GM21390 (cell line): Measurements from ENCODE around the gene TNFAIP2.
"Not testable (repeated sequence)": the region's sequence is repeated elsewhere in the genome, so short reads cannot be mapped to it uniquely, and the experiment has no call there.

Experiments
- ATAC-seq: cut with Tn5 transposase; IDR thresholded peaks from one replicate; pipeline ENCODE4 v1.9.1; 2021; ENCODE audit not compliant: unreplicated experiment

TNFAIP2 gene

GRCh38 chr14:103149351-103150237, 26.3 kb downstream of the TNFAIP2 start:
- ATAC-seq, result no peak

GRCh38 chr14:103151270-103151945, 28.1 kb downstream of the TNFAIP2 start:
- ATAC-seq, result no peak

- ATAC-seq, result no peak
Measured at GRCh38 chr14:103155010-103155409, 31.7 kb downstream of the TNFAIP2 start.

GRCh38 chr14:103155416-103155815, 32.2 kb downstream of the TNFAIP2 start:
- not testable (repeated sequence) for ATAC-seq

- no peak for ATAC-seq
Measured at GRCh38 chr14:103155826-103156394, 32.6 kb downstream of the TNFAIP2 start.

- ATAC-seq, result no peak
Measured at GRCh38 chr14:103156651-103157378, 33.6 kb downstream of the TNFAIP2 start.

GRCh38 chr14:103157969-103158368, 34.7 kb downstream of the TNFAIP2 start:
- no peak for ATAC-seq

DNA sequence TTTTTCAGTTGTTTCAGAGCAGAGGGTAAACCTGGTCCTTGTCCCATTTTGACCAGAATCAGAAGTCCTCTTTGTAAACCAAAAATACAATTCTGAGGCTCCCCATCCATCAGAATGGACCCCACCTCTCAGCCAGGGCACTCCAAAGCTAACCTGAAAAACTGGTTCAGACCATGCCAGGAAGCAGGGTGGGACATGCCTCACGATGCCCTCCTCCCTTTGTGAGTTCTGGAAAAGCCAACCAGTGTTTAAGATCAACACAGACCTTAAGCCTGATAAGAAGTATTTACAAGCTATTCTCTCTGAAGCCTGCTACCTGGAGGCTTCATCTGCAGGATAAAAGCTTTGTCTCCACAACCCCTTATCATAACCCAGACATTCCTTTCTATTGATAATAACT, 35.4 kb downstream of the TNFAIP2 start:
- no peak for ATAC-seq

GRCh38 chr14:103160321-103161053, 37.2 kb downstream of the TNFAIP2 start:
- ATAC-seq, result no peak

DNA sequence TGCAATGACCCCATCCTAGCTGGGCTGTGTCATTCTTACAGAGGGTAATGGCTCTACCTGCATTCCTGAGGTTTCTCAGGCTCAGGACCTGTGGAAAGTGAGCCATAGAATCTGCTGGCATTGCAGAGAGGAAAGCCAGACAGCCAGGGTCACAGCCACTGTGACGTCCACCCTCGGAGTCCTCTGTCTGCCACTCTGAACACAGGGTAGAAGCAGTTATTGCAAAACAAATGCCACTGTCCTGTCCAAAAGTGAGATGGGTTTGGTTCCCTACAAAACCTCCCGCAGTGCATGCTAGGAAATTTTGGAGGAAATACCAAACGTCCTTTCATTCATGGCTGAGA, 37.8 kb downstream of the TNFAIP2 start:
- ATAC-seq, result no peak

- ATAC-seq, result no peak
Measured at GRCh38 chr14:103163199-103163598, 39.9 kb downstream of the TNFAIP2 start.

DNA sequence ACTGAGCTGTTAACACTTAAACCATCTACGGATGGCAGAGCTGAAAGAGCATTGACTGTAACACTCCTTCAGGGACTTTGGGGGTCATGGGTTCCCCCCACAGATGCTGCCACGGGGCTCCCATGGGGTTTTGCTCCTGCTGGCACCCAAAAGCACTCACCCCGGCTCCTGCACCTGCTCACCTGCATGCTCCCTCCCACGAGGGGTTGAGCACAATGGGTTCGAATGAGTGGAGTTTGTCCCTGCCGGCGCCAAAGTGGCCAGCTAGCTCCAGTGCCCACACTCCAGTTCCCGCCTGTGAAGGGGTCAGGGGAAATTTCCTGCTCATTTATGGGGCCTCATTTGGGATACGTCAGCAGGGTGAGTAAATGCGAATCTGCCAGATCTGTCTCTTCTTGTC, 40.7 kb downstream of the TNFAIP2 start:
- no peak for ATAC-seq

DNA sequence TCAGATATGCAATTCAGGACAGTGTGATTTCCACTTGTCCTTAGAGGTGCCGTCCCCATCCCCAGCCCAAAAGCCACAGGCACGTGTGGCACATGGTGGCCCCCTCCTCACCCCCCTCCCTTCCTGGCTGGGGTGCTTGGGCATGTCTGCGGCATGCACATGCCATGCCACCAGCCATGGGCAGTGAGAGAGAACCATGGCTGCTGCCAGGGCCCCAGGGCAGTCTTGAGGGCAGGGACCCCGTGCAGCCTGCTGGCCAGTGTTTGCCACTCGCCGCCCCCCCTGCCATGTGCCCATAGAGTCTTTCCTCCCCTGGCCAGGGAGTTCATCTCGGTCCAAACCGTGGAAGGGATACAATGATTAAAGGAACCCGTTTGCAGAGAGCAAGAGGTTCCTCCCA, 41.5 kb downstream of the TNFAIP2 start:
- ATAC-seq, result no peak

DNA sequence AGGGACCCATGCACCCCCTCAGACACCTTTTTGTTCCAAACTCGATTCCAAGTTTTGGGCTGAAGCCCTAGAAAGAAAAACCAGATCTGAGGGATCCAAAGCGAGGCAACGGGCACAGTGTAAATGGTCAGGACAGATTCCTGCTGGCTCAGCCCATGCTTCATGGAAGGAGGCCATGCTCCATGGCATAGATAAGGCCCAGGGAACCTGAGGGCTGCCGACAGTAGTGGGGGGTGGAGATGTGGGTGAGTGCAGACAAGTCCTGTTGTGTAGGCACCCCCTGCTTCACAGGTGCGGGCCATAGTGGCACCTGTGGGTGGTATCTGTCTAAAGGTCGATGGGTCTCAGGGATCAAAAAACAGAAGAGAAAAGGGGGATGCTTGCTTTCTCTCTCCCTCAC, 42.1 kb downstream of the TNFAIP2 start:
- no peak for ATAC-seq

GRCh38 chr14:103169954-103170353, 46.7 kb downstream of the TNFAIP2 start:
- ATAC-seq, result no peak

- not testable (repeated sequence) for ATAC-seq
Measured at GRCh38 chr14:103171206-103171605, 47.9 kb downstream of the TNFAIP2 start.

DNA sequence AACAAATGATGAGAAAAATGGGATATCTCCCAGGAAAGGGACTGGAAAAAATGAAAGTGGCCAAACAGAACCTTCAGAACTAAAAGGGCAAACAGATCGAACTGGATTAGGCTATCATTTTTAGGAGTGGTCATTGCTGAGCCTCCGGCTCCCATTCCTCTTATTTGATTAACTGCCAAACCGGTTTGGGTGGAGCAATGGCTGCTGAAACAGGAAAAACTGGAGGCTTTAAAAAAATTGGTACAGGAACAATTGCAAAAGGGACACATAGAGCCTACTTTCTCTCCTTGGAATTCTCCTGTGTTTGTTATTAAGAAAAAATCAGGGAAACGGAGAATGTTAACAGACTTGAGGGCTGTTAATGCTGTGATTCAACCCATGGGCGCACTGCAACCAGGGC, 49.7 kb downstream of the TNFAIP2 start:
- no peak for ATAC-seq

- not testable (repeated sequence) for ATAC-seq
Measured at GRCh38 chr14:103173887-103174286, 50.6 kb downstream of the TNFAIP2 start.

DNA sequence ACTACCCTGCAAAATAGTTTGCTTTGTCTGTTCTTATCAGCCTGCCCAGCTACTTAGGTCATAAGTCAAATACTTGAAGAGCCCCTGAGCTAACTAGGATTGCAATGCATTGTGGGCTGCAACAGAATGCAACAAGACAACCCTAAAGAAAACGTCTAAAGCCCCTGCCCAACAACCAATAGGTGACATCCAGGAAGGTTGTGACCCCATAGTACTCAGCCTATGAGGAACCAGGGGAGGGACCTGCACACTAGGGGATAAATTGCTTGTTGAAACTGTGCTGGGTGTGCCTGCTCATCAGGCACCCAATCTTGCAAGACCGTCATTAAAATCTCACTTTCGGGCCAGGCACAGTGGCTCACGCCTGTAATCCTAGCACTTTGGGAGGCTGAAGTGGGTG, 52.9 kb downstream of the TNFAIP2 start:
- ATAC-seq, result not testable (repeated sequence)

GRCh38 chr14:103177376-103177775, 54.1 kb downstream of the TNFAIP2 start:
- no peak for ATAC-seq

DNA sequence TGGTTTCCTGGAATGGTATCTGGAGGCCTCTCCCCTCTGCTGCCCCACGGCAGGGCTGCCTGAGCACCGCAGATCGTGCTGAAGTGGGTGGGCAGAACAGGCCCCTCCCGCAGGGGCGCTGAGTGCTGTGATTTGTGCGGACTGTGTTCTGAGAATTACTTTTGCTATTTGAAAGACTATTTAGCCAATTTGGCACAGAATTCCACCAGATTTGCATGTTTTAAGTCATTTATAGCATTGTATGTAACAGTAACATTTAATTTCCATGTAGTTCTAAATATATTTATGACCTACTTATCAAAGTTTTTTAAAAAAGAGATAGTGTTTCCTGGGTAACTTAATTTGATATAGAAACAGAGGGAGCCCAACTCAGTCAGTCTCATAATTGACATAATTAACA, 55.3 kb downstream of the TNFAIP2 start:
- ATAC-seq, result no peak
